ENCODE measurements around the gene PRSS12.

- TF ChIP-seq ZFP30 (CRISPR knock-in tag; IDR thresholded peaks at IDR 0.05) (no peak), CREB5 (CRISPR knock-in tag; IDR thresholded peaks at IDR 0.05; ENCODE audit: low read depth) (no peak), ESRRG (CRISPR knock-in tag; IDR thresholded peaks at IDR 0.05) (no peak)
Observed at GRCh38 chr4:118279328-118279727, 73.5 kb downstream of the PRSS12 start.
